GM23248 (cell line): Measurements from ENCODE around the gene HSPBAP1.

Source experiments
- EZH2 ChIP-seq: fragments of 200-600 bp; sonication (generic); IDR thresholded peaks from 2 replicates; pipeline ENCODE4 v1.6.1; 2018; ENCODE audit warnings: antibody characterized with exemption, mild to moderate bottlenecking; ENCODE audit not compliant: insufficient read depth, poor library complexity, severe bottlenecking
- EZH2phosphoT487 ChIP-seq: fragments of 200-600 bp; sonication (generic); IDR thresholded peaks from 2 replicates; pipeline ENCODE4 v1.6.1; 2018; ENCODE audit warnings: antibody characterized with exemption, moderate library complexity, mild to moderate bottlenecking, low read depth; ENCODE audit not compliant: insufficient read depth

DNA sequence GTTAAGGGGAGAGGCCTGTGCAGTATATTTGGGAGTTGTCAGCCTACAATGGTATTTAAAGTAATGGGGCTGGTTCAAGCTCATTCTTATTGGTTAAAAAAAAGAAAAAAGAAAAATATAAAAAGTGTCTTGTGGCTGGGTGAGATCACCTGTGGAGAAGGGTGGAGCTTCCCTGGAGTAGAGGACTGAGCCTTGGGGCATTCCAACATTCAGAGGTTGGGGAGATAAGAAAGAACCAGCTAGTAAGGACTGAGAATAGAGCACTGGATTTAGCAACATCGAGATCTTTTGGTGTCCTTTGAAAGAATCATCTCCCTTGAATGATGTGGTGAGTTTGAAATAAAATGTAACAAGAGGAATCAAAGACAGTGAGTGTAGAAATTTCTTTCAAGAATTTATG lies 6.4 kb upstream of the HSPBAP1 start:
- no peak for TF ChIP-seq EZH2
- no peak for TF ChIP-seq EZH2phosphoT487
